MG63 (cell line): Measurements from ENCODE around the gene TWIST2. TPM values are rescaled to one million over a fixed set of nuclear protein-coding genes. Genes with fewer than 3 reads are reported as not detected.

Source experiments
- DNase-seq: peaks from one replicate; pipeline ENCODE4 v3.0.0-alpha.2; 2020
- H3K27me3 ChIP-seq: fragments of 250-450 bp; sonication (Bioruptor Pico); 2 replicates; pipeline ENCODE4 v1.5.1; 2020; ENCODE audit warnings: mild to moderate bottlenecking, moderate library complexity
- H3K36me3 ChIP-seq: fragments of 250-450 bp; sonication (Bioruptor Pico); 2 replicates; pipeline ENCODE4 v1.5.1; 2020; ENCODE audit warnings: mild to moderate bottlenecking, moderate library complexity
- H3K4me3 ChIP-seq: fragments of 250-450 bp; sonication (Bioruptor Pico); 2 replicates; pipeline ENCODE4 v1.5.1; 2020; ENCODE audit warnings: mild to moderate bottlenecking, moderate library complexity
- H3K9me3 ChIP-seq: fragments of 250-450 bp; sonication (Bioruptor Pico); 2 replicates; pipeline ENCODE4 v1.5.1; 2020; ENCODE audit warnings: mild to moderate bottlenecking, moderate library complexity
- total RNA-seq: library from RNA; depleted of rRNA; stranded (reverse); fragments of >200 nt; shearing (Covaris generic); gene quantifications from 2 replicates; pipeline ENCODE4 v1.2.3, GENCODE V29; 2014; ENCODE audit warnings: low replicate concordance

TWIST2 gene
- total RNA-seq, 1 experiment from 2014 or later: 40.5 TPM

DNA sequence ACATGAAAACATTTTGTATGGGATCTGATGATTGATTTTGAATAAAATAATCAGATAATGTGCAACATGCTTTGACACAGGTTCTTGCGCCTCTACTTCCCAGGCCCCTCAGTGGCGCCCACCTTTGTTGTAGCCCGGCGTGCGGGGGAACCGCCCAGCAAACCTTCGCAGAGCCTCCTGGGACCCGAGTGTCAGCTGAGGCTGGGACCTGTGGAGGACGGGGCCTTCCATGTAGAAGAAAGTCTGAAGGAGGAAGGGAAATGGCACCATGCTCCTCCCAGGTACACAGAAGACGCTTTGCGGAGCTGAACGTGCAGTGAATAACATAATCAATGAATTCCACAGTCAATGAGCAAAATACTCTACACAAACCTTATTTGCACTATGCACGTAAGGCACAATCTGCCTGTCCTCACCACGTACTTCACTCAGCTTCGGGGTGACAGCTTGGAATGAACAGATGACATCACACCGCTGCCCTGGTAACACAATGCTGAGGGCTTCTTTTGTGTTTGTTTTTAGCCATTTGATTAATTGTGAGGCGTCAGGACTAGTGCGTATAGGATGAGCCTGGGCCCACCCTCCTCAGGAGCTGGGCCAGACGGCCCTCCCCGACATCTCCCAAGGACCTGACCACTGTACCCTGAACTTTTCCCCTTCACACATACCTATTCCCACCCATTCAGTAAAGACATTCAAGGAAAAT lies 78.1 kb downstream of the TWIST2 start:
- no peaks in the 10 kb centered on the region for H3K9me3 ChIP-seq
- H3K27me3 ChIP-seq: no peaks in the 10 kb centered on the region
- H3K4me3 ChIP-seq: no peak overlapping the region
- DNase-seq: no peak
- no peaks in the 10 kb centered on the region for H3K36me3 ChIP-seq

DNA sequence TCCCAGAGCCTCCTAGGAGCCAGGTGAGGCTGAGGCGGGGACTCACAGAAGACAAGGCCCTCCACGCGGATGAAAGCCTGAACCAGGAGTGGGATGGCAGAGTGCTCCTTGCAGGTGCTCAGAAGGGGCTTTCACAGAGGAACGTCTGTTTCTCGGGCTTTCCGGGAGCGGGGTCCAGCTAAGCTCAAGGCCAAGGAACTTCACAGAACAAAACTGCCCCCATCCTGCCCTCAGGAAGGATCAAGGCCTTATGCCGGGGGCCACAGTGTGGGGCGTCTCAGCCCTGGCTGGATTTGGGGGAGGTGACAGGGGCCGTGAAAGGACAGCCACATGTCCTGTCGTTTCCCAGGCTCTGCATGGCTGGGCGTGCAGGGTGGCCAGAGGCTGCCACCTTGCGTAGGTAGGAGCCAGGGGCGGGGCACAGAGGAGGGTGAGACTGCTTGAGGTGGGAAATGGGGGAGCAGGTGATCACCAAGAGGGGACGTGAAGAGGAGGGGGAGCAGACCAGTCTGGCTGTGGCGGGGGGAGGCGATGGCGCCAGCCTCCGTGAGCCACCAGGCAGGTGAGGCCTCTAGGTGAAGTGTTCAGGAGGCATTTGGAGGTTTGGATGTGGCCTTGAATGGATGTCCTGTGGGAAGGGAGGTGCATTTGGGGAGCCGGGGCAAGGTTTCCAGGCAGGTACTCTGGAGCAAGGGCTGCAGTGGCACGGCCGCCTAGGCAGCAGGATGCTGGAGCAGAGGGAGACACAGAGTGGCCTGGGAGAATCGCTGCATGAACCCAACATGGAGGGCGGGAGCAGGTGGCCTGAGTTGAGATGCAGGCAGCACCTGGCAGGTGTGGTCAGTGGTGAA lies 79.1 kb downstream of the TWIST2 start:
- Histone ChIP-seq H3K36me3 (no peaks in the 10 kb centered on the region), H3K27me3 (no peaks in the 10 kb centered on the region), H3K4me3 (no peak overlapping the region), H3K9me3 (0 out of 2 replicates have a peak, but pooled peaks cover 2% of the 10 kb centered on the region)
- no peak for DNase-seq

DNA sequence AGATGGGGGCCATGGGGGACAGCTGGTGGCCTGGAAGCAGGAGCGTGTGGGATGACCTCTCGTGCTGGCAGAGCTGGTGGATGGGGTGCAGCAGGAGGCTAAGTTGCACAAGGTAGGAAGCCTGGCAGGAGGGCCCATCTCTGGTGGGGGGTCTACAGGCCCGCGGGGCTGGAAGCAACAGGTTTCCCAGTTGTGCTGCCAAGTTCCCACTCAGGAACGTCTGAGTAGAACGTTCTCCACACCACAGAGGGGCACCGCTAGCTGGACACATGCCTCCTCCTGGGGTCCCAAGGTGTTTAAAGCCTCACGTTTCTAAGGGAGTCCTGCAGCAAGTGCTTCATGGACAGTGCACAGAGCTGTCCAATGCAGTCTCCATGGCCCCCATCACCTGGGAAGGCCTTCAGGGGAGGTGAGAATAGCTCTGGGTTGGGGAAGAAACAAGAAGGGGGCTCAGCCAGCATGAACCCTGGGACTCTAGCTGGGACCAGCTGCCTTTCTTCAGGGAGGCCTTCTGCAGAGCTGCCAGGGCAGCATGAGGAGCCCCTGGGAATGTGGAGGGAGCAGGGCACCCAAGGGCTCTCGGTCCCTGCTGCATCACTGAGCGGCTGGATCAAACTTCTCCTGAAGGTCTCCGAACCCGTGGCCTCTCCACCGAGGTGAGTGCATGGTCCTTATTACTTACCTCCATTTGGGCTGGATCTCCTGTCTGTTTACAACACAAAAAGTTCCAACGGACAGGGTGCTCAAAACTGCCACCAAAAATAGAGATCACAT lies 80.0 kb downstream of the TWIST2 start:
- Histone ChIP-seq H3K36me3 (no peaks in the 10 kb centered on the region), H3K9me3 (0 out of 2 replicates have a peak, but pooled peaks cover 2% of the 10 kb centered on the region), H3K4me3 (no peak overlapping the region), H3K27me3 (no peaks in the 10 kb centered on the region)
- DNase-seq: no peak

DNA sequence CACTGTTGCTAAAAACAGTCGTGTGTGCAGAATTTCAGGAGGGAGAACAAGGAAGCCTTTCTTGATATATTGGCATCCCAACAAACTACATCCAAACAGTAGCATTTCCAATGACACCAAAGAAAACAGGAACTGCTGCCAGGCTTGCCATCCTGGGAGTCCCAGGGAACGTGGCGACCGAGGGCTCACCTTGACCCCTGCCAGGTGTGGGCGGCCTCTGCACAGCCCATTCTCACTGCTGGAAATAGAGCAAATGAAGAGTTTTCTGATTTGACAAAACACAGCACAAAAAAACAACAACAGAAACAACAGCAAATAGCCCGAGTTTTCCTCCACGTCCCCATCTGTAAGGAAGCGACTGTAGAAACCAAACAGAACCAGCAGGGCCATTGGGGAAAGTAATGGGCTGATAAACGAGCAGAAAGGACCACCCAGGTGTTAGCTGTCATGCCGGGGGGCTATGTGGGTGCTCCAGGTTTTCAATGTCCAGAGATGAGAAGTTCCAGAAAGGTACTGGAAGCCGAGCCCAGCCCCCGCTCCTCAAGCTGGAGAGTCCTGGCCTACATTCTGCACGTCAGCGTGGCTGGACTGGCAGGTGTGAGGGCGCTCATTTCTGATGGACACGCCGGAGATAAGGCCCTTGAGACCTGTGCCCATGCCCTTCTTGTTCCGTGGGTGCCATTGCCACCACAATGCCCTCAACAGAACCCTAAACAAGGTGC lies 80.8 kb downstream of the TWIST2 start:
- no peak for DNase-seq
- H3K4me3 ChIP-seq: no peak overlapping the region
- 0 out of 2 replicates have a peak, but pooled peaks cover 2% of the 10 kb centered on the region for H3K9me3 ChIP-seq
- no peaks in the 10 kb centered on the region for H3K27me3 ChIP-seq
- H3K36me3 ChIP-seq: no peaks in the 10 kb centered on the region

DNA sequence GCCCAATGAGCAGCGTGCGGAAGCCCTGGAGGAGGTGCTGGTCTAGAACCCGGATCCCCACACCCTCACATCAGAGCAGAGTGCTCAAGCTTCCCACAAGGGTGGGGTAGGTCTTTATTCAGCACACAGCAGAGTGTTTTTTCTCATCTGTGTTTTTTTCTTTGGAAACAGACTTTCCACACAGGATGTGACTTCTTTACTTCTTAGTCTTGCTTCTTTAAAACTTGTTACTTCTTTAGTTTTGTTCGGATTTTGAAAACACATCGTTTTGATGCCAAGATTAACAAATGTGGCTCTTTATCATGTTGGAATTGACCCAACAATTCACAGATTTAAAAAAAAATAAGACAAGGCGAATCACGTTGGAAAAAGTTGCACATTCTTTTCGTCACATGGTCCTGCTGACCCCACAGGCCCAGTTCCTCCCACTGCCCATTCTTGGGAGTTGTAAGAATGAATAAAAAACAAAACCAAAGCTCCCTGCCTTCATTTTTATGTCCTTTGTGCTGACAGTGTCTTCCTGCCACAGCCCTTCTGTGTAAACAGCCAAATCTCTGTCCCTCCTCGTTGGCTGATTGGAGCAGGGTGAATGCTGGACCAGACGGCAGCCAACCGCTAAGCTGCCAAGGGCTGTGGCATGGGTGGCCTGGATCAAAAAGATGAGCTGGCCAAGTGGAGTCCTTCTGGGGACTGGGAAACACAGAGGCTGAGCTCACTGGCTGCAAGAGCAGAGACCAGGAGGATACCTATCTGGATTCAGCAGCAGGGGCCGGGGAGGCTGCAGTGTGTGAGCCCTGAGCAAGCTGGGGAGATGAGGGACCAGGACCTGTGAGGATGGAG lies 81.6 kb downstream of the TWIST2 start:
- H3K9me3 ChIP-seq: 0 out of 2 replicates have a peak, but pooled peaks cover 2% of the 10 kb centered on the region
- no peaks in the 10 kb centered on the region for H3K27me3 ChIP-seq
- no peak overlapping the region for H3K4me3 ChIP-seq
- no peak for DNase-seq
- no peaks in the 10 kb centered on the region for H3K36me3 ChIP-seq

DNA sequence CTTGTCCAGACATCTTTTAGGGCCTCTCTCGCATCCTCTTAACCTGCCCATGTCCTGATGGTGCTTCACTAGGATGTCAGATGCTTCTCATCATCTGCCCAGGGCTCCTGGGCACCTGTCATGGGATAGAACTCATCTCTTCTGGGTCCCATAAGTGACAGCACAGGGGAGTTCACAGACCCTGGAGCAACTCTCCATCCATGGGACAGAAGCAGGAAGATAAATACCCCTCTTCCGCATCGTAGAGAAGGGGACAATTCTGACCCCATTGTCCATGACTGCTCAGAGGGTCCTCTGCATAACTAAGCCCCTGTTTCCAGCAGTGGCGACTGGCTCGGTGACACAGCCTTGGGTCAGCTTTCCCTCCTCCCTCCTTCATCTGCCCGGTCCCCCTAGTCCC lies 82.3 kb downstream of the TWIST2 start:
- no peak for DNase-seq
- Histone ChIP-seq H3K27me3 (no peaks in the 10 kb centered on the region), H3K36me3 (no peaks in the 10 kb centered on the region), H3K9me3 (peaks cover 2% of the 10 kb centered on the region; the same call in 1 of the 2 replicates), H3K4me3 (no peak overlapping the region)

DNA sequence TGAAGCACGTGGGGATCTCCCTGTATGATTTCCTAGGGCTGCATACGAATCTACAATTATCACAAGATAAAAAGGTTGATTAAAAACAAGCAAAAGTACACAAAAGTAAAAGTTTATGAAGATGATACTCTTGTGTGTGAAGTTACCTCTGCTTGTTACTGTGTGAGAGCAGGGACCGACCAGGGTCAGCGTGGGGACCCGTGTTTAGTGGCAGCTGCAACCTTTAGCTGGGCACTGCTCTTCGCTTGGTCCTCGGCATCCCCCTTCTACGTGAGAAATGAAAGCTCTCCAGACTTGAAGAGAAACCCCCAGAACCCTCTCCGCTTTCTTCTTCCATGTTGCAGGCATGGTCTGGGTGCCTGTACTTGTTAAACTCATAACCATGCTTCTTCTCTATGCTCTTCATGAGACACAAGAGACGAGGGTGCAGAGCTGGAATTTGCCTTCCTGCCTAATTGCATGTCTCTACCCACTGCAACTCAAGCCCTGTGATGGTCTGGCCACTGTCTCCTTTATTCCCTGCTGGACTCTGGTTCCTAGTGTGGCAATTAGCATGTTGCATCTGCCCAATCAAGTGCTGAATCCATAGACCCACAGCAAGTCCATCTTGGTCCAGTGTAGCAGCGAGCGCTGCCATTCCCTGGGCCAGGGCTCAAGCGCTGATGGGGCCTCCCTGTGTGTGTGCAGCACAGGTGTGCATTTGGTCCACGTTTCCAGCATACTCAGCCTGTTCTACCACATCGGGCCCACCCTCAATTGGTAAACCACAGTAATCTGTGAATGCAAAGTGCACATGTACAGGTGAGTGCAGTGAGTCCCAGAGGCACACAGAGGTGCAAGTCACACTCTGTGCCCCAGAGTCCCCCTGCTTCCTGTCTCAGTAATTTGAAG lies 88.5 kb downstream of the TWIST2 start:
- Histone ChIP-seq H3K36me3 (no peaks in the 10 kb centered on the region), H3K27me3 (no peaks in the 10 kb centered on the region), H3K9me3 (peaks cover 2% of the 10 kb centered on the region; the same call in 1 of the 2 replicates), H3K4me3 (no peak overlapping the region)
- DNase-seq: no peak

DNA sequence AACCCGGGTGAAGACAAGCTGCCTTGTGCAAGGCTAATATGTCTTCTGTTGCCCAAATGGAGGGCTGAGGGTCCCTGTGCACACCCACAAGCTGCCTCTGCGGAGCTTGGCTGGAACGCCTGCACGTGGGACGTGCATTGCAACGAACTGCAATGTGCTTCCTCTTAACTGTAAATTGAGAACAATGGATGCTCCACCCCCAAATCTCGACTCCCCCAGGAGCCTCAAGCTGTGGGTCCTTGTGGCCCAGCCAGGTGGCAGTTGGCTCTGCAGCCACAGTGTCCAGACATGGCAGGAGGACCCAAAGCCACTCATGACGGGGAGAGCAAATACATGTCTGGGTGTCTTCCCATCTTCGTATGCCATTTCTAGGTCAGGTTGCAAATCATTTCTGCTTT lies 90.1 kb downstream of the TWIST2 start:
- no peak for DNase-seq
- Histone ChIP-seq H3K4me3 (no peak overlapping the region), H3K27me3 (no peaks in the 10 kb centered on the region), H3K9me3 (no peaks in the 10 kb centered on the region; the same call in 1 of the 2 replicates), H3K36me3 (no peaks in the 10 kb centered on the region)

DNA sequence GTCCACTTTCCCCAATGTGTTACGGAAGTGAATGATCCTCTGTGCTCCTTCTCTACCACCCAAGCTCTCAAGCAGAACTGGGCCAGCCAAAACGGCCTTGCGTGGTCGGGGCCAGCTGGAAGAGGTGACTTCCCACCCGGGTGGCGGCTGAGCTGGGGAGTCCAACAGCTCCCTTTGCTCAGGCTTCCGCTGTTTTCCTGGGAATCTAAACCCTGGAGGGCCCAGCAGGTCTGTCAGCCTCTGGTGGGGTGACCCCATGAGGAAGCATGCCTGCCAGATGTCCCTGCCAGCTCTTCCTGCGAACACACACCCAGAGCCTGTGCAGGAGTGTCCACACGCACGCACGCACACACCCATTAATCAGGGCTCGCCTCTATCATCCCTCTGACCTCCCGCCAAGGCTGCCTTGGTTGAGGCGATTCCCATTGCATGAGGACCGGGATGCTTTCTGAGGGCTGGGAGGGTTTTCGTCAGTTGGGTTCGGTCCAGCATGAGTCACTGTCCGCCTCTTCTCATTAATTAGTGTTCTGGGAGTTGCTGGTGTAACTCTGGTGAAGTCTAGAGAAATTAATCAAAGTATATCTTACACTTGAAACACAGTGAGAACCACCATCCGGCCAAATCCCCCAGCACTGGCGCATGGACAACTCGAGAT lies 90.6 kb downstream of the TWIST2 start:
- H3K36me3 ChIP-seq: no peaks in the 10 kb centered on the region
- no peaks in the 10 kb centered on the region; the same call in 1 of the 2 replicates for H3K9me3 ChIP-seq
- DNase-seq: peak; percentile 94
- H3K27me3 ChIP-seq: no peaks in the 10 kb centered on the region
- no peak overlapping the region for H3K4me3 ChIP-seq

DNA sequence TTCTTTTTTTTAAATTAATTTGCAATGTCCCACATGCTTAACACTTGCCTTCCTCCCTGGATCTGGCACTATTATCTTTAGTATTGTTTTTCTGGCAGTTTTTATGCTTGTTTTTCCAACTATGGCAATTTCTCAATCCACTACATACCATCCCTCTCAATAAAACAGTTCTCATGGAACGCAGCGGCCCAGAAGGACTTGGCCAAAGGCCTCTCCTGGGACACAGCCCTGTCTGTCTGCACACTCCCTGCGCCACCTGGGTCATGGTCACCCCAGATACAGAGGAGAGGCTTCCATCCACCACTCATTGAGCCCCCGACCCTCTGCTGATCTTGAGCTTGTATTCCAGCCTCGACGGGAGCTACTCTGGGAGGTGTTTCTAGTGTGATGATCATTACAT lies 91.2 kb downstream of the TWIST2 start:
- no peaks in the 10 kb centered on the region; the same call in 1 of the 2 replicates for H3K9me3 ChIP-seq
- DNase-seq: peak; percentile 35
- H3K27me3 ChIP-seq: no peaks in the 10 kb centered on the region
- H3K36me3 ChIP-seq: no peaks in the 10 kb centered on the region
- H3K4me3 ChIP-seq: no peak overlapping the region

DNA sequence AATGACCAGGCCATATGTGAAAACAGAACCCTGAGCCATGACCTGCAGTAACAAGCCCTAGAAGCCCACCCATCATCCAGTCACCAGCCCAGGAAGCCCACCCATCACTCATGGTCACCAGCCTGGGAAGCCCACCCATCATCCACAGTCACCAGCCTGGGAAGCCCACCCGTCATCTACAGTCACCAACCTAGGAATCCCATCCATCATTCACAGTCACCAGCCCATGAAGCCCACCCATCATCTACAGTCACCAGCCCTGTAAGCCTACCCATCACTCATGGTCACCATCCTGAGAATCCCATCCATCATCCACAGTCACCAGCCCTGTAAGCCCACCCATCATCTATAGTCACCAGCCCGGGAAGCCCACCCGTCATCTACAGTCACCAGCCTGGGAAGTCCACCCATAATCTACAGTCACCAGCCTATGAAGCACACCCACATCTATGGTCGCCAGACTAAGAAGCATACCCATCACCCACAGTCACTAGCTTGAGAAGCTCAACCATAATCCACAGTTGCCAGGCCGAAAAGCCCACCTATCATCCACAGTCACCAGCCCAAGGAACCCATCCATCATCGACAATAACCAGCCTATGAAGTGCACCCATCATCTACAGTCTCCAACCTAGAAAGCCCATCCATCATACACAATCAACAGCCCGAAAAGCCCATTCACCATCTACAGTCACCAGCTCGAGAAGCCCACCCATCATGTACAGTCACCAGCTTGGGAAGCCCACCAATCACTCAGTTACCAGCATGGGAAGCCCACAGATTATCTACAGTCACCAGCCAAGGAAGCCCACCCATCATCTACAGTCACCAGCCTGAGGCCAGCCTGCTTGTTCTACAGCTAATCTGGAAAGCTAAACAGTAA lies 91.9 kb downstream of the TWIST2 start:
- no peaks in the 10 kb centered on the region for H3K36me3 ChIP-seq
- no peaks in the 10 kb centered on the region for H3K27me3 ChIP-seq
- no peak for DNase-seq
- H3K9me3 ChIP-seq: no peaks in the 10 kb centered on the region; the same call in 1 of the 2 replicates
- H3K4me3 ChIP-seq: no peak overlapping the region

DNA sequence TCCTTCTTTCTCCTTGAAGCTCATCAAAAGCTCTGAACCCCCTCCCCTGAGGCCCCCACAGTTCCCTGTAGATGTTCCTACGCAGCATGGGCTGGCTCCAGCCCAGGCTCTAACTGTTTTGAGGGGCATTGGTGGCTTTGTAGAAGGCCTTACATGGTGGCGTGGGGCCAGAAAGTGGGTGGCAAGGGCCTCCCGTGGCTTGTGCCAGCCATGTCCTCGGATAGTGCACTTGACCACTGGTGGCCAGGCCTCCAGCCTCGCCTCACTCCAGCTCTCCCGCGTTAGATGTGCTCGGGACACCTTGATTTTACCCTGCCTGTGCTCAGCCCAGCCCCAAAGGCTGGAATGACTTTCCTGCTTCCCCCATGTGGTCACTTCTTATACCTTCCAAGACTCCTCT lies 92.9 kb downstream of the TWIST2 start:
- no peaks in the 10 kb centered on the region for H3K36me3 ChIP-seq
- no peak for DNase-seq
- H3K9me3 ChIP-seq: no peaks in the 10 kb centered on the region
- no peak overlapping the region for H3K4me3 ChIP-seq
- H3K27me3 ChIP-seq: no peaks in the 10 kb centered on the region

DNA sequence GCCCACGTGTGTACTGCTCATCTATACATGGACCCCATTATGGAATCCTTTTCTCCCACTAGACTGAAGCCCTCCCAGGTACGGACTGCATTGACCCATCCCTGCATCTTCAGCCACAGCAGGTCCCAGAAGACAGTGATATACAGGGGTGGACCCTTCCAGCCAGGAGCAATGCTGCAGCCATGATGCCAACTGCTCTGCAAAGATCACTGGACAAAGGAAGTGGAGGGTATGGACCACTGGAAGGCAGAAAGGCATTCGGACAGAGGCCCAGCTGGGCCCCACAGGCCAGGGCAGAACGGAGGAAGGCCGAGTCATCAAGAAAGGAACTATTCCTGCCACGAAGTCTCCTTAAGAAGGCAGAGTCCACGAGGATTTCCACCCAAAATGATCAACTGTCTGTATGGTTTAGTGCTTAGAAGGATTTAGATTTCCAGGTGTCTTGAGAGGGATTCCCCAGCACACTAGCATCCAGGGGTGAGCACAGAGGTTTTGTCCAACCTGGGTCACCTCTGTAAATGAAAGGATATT lies 93.4 kb downstream of the TWIST2 start:
- no peak overlapping the region for H3K4me3 ChIP-seq
- DNase-seq: no peak
- no peaks in the 10 kb centered on the region for H3K36me3 ChIP-seq
- no peaks in the 10 kb centered on the region for H3K9me3 ChIP-seq
- H3K27me3 ChIP-seq: no peaks in the 10 kb centered on the region
